Mesendoderm (in vitro differentiated cells): ENCODE data around the gene BICRA. TPM values are rescaled to one million over a fixed set of nuclear protein-coding genes. Genes with fewer than 3 reads are reported as not detected.

Experiments used
- DNase-seq: peaks from one replicate; pipeline ENCODE4 v3.0.0; 2013
- H2AK5ac ChIP-seq: 2 replicates; pipeline ENCODE4 v1.6.1; 2013; ENCODE audit warnings: low read length, inconsistent platforms
- H2BK120ac ChIP-seq: 2 replicates; pipeline ENCODE4 v1.6.1; 2013; ENCODE audit warnings: low read depth, mild to moderate bottlenecking, low read length, moderate library complexity, mixed read lengths
- H2BK15ac ChIP-seq: replicated peaks from 2 replicates; pipeline ENCODE4 v1.6.1; 2013; ENCODE audit warnings: low read depth, mild to moderate bottlenecking, moderate library complexity
- H2BK5ac ChIP-seq: 2 replicates; pipeline ENCODE4 v1.6.1; 2013; ENCODE audit warnings: low read length, inconsistent platforms
- H3K18ac ChIP-seq: 2 replicates; pipeline ENCODE4 v1.6.1; 2013; ENCODE audit warnings: mild to moderate bottlenecking, low read length, mixed read lengths
- H3K23ac ChIP-seq: one replicate; pipeline ENCODE4 v1.6.1; 2013; ENCODE audit warnings: low read length
- H3K27ac ChIP-seq: 2 replicates; pipeline ENCODE4 v1.5.1; 2013; ENCODE audit warnings: low read depth, mild to moderate bottlenecking, inconsistent platforms, low read length, moderate library complexity
- H3K27me3 ChIP-seq: 2 replicates; pipeline ENCODE4 v1.6.1; 2013; ENCODE audit warnings: low read length, control low read depth, mild to moderate bottlenecking, inconsistent platforms; ENCODE audit not compliant: insufficient read depth, poor library complexity
- H3K36me3 ChIP-seq: 2 replicates; pipeline ENCODE4 v1.6.1; 2013; ENCODE audit warnings: low read length, inconsistent platforms; ENCODE audit not compliant: control insufficient read depth, insufficient read depth
- H3K4ac ChIP-seq: one replicate; pipeline ENCODE4 v1.6.1; 2013; ENCODE audit warnings: low read depth, mild to moderate bottlenecking, low read length, moderate library complexity
- H3K4me1 ChIP-seq: 2 replicates; pipeline ENCODE4 v1.6.1; 2013; ENCODE audit warnings: low read depth, low read length, inconsistent platforms; ENCODE audit not compliant: control insufficient read depth
- H3K4me2 ChIP-seq: 2 replicates; pipeline ENCODE4 v1.6.1; 2013; ENCODE audit warnings: low read length
- H3K4me3 ChIP-seq: 2 replicates; pipeline ENCODE4 v1.5.1; 2013; ENCODE audit warnings: mild to moderate bottlenecking, low read length
- H3K56ac ChIP-seq: one replicate; pipeline ENCODE4 v1.6.1; 2013; ENCODE audit warnings: low read length
- H3K79me1 ChIP-seq: 2 replicates; pipeline ENCODE4 v1.6.1; 2013; ENCODE audit warnings: low read length, inconsistent platforms
- H3K79me2 ChIP-seq: 2 replicates; pipeline ENCODE4 v1.6.1; 2013; ENCODE audit warnings: mild to moderate bottlenecking, low read length; ENCODE audit not compliant: control insufficient read depth, insufficient read depth
- H3K9ac ChIP-seq: 2 replicates; pipeline ENCODE4 v1.6.1; 2013; ENCODE audit warnings: low read length, inconsistent platforms
- H4K5ac ChIP-seq: one replicate; pipeline ENCODE4 v1.6.1; 2013; ENCODE audit warnings: low read length
- H4K8ac ChIP-seq: one replicate; pipeline ENCODE4 v1.6.1; 2013; ENCODE audit warnings: low read depth, mild to moderate bottlenecking, control low read depth, low read length, moderate library complexity
- WGBS: extraction: QIAGEN DNeasy Blood & Tissue Kit; methylation state at CpG from one replicate; pipeline ENCODE4 v1.1.7; 2013; ENCODE audit warnings: low lambda C conversion rate, missing lambda C conversion rate; ENCODE audit not compliant: insufficient coverage; ENCODE audit errors: extremely low coverage; 5-methylcytosine and 5-hydroxymethylcytosine counted together
- polyA plus RNA-seq, 2 experiments: library from polyadenylated mRNA; stranded (reverse); fragments of 200-250 nt; gene quantifications; one replicate each; pipeline ENCODE4 v1.2.3, GENCODE V29; 2013

Gene BICRA
- 13.5 TPM for polyA plus RNA-seq (2013, experiment 1 of 2)
- polyA plus RNA-seq (2013, experiment 2 of 2): 13.0 TPM

GRCh38 chr19:47608969-47609905 lies at the start of gene BICRA:
TSS of gene BICRA (plus strand) at chr19:47609134. CDS start at chr19:47673575, 64,441 bp downstream.
- Histone ChIP-seq H4K5ac (no peak within 1 kb of the TSS), H2AK5ac (peak within 1 kb of the TSS; percentile 51), H3K27me3 (no peaks in the 10 kb centered on the region), H3K27ac (peak within 1 kb of the TSS; percentile 96), H2BK120ac (peak within 1 kb of the TSS; percentile 98), H3K23ac (peak within 1 kb of the TSS; percentile 94), H3K18ac (peak within 1 kb of the TSS; percentile 100), H3K4me3 (peak within 1 kb of the TSS; percentile 95), H3K56ac (peak within 1 kb of the TSS; percentile 100), H3K4me1 (peaks cover 10% of the 10 kb centered on the region), H2BK5ac (peak within 1 kb of the TSS; percentile 96), H3K9ac (peak within 1 kb of the TSS; percentile 100), H3K36me3 (no peaks in the 10 kb centered on the region), H4K8ac (peak within 1 kb of the TSS; percentile 42), H2BK15ac (peak within 1 kb of the TSS; percentile 25), H3K79me1 (peaks cover 5% of the 10 kb centered on the region), H3K4ac (peak within 1 kb of the TSS; percentile 96), H3K4me2 (peak within 1 kb of the TSS; percentile 90), H3K79me2 (peaks cover 46% of the 10 kb centered on the region)
- WGBS: no CpG with 5 or more reads among the region's 94 CpGs
- peak; percentile 88 for DNase-seq

GRCh38 chr19:47560999-47561398 lies 47.9 kb upstream of the BICRA start:
- no peak overlapping the region for H2BK15ac ChIP-seq
- H3K27ac ChIP-seq: no peak overlapping the region
- DNase-seq: no peak
- no peaks in the 10 kb centered on the region for H3K36me3 ChIP-seq
- no peak overlapping the region for H2BK120ac ChIP-seq
- H3K18ac ChIP-seq: no peak overlapping the region
- no peak overlapping the region for H3K4ac ChIP-seq
- no CpG with 5 or more reads among the region's 2 CpGs for WGBS
- H4K5ac ChIP-seq: no peak overlapping the region
- no peak overlapping the region for H4K8ac ChIP-seq
- no peak overlapping the region for H3K9ac ChIP-seq
- H3K4me3 ChIP-seq: no peak overlapping the region
- H3K4me1 ChIP-seq: no peaks in the 10 kb centered on the region
- H3K27me3 ChIP-seq: no peaks in the 10 kb centered on the region
- no peak overlapping the region for H3K4me2 ChIP-seq
- H2BK5ac ChIP-seq: no peak overlapping the region
- no peaks in the 10 kb centered on the region for H3K79me1 ChIP-seq
- no peak overlapping the region for H3K23ac ChIP-seq
- H3K56ac ChIP-seq: no peak overlapping the region
- no peak overlapping the region for H2AK5ac ChIP-seq
- H3K79me2 ChIP-seq: no peaks in the 10 kb centered on the region

DNA sequence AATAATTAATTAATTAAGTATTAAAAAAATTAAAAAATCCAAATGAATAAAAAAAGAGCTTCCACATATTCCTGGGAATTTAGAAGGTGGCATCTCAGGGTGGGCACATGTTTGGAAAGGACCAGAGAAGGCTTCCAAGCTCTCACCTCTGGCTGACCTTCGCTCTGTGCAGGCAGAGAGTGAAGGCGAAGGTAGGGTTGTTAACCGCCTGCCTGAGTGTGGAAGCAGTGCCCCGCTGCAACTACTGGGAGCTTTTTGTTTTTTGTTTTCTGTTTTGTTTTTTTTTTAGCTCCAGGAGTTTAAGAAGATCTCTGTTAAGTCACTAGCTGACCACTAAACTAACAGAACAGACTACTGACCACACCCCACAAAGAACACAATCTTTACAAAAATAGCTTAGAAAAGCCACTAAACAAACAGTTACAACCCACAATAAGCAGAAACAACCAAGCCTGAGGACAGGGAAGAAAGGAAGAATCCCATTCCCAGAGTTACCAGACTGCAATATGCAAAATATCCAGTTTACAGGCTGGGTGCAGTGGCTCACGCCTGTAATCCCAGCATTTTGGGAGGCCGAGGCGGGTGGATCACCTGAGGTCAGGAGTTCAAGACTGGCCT lies 47.4 kb upstream of the BICRA start:
- H2BK15ac ChIP-seq: no peak overlapping the region
- no peaks in the 10 kb centered on the region for H3K79me1 ChIP-seq
- no peaks in the 10 kb centered on the region for H3K79me2 ChIP-seq
- no peak overlapping the region for H4K5ac ChIP-seq
- WGBS: no CpG with 5 or more reads among the region's 7 CpGs
- H2BK5ac ChIP-seq: no peak overlapping the region
- no peak overlapping the region for H3K27ac ChIP-seq
- no peak overlapping the region for H4K8ac ChIP-seq
- no peak overlapping the region for H3K9ac ChIP-seq
- no peak overlapping the region for H2AK5ac ChIP-seq
- no peak overlapping the region for H3K4ac ChIP-seq
- no peak overlapping the region for H3K18ac ChIP-seq
- H2BK120ac ChIP-seq: no peak overlapping the region
- no peak overlapping the region for H3K4me2 ChIP-seq
- H3K23ac ChIP-seq: no peak overlapping the region
- DNase-seq: no peak
- H3K4me1 ChIP-seq: no peaks in the 10 kb centered on the region
- no peaks in the 10 kb centered on the region for H3K27me3 ChIP-seq
- no peaks in the 10 kb centered on the region for H3K36me3 ChIP-seq
- no peak overlapping the region for H3K4me3 ChIP-seq
- H3K56ac ChIP-seq: no peak overlapping the region

DNA sequence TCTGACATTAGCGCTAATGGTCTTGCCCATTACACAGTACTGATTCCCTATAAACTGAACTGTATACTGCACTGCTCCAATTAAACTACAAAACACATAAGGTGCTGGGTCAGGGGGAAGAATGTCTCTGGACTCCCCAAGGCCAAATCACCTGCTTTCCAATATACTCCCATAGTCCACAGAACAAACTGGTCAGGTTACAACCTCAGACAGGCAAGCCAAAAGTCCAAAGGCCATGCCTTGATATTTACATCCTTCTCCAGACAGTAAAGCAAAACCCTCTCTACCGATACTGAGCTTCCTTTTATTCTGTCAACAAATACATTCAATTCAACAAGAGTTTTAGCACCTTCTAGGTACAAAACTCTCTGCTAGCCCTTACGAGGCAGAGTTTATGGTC lies 44.9 kb upstream of the BICRA start:
- no peak overlapping the region for H3K4me3 ChIP-seq
- no peak for DNase-seq
- H3K23ac ChIP-seq: no peak overlapping the region
- no peak overlapping the region for H3K9ac ChIP-seq
- no peak overlapping the region for H3K4ac ChIP-seq
- H3K4me2 ChIP-seq: no peak overlapping the region
- H2BK5ac ChIP-seq: no peak overlapping the region
- no peak overlapping the region for H4K8ac ChIP-seq
- no peaks in the 10 kb centered on the region for H3K36me3 ChIP-seq
- no peaks in the 10 kb centered on the region for H3K79me2 ChIP-seq
- H3K27ac ChIP-seq: no peak overlapping the region
- H2BK120ac ChIP-seq: no peak overlapping the region
- no CpG with 5 or more reads among the region's 3 CpGs for WGBS
- no peaks in the 10 kb centered on the region for H3K27me3 ChIP-seq
- H4K5ac ChIP-seq: no peak overlapping the region
- H3K79me1 ChIP-seq: no peaks in the 10 kb centered on the region
- no peak overlapping the region for H2BK15ac ChIP-seq
- no peak overlapping the region for H3K56ac ChIP-seq
- H3K4me1 ChIP-seq: no peaks in the 10 kb centered on the region
- no peak overlapping the region for H3K18ac ChIP-seq
- H2AK5ac ChIP-seq: no peak overlapping the region

DNA sequence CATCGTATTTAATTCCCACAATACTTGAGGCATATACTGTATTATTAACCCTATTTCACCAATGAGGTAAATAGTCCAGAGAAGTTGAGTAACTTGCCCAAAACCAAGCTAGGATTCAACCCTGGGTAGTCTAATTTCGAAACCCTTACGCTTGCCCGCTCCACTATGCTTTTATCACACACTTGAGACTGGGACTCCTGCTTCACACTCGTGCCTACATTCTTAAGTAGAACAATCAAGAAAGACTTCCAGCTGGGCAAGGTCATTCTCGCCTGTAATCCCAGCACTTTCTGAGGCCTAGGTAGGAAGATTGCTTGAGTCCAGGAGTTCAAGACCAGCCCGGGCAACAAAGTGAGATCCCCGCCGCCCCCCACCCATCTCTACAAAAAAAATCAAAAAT lies 39.6 kb upstream of the BICRA start:
- Histone ChIP-seq H2BK15ac (no peak overlapping the region), H2BK120ac (no peak overlapping the region), H4K8ac (no peak overlapping the region), H3K4me2 (no peak overlapping the region), H2BK5ac (no peak overlapping the region), H3K36me3 (no peaks in the 10 kb centered on the region), H3K79me1 (no peaks in the 10 kb centered on the region), H3K27ac (no peak overlapping the region), H3K4me3 (no peak overlapping the region), H4K5ac (no peak overlapping the region), H3K4ac (no peak overlapping the region), H3K9ac (no peak overlapping the region), H3K18ac (no peak overlapping the region), H3K27me3 (no peaks in the 10 kb centered on the region), H3K56ac (no peak overlapping the region), H3K79me2 (no peaks in the 10 kb centered on the region), H2AK5ac (no peak overlapping the region), H3K4me1 (no peaks in the 10 kb centered on the region), H3K23ac (no peak overlapping the region)
- DNase-seq: peak; percentile 26
- no CpG with 5 or more reads among the region's 9 CpGs for WGBS
